Hepatocyte (in vitro differentiated cells): Measurements from ENCODE around the gene OSBPL10.

Experiments used
- EZH2 ChIP-seq: fragments of 200-600 bp; sonication (generic); IDR thresholded peaks from 2 replicates; pipeline ENCODE4 v1.6.1; 2016; ENCODE audit warnings: antibody characterized with exemption, mild to moderate bottlenecking, borderline replicate concordance
- TF ChIP-seq, protein P1 (sequence below): fragments of 200-600 bp; sonication (generic); IDR thresholded peaks from 2 replicates; pipeline ENCODE4 v1.5.1; 2016; ENCODE audit warnings: antibody characterized with exemption, mild to moderate bottlenecking; ENCODE audit not compliant: poor library complexity

DNA sequence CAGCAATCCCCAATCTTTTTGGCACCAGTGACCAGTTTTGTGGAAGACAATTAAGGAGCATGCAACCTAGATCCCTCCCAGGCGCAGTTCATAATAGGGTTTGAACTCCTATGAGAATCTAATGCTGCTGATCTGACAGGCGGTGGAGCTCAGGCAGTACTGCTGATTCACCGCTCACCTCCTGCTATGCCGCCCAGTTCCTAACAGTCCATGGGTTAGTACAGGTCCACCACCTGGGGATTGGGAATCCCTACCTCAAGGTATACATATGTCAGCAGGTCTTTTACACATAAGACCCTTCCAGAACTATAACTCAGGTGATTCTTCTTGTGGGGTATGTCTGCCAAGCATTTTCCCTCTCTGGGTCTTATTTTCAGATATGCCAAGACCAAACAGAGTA lies 182.2 kb downstream of the OSBPL10 start:
- TF ChIP-seq, protein P1, sequence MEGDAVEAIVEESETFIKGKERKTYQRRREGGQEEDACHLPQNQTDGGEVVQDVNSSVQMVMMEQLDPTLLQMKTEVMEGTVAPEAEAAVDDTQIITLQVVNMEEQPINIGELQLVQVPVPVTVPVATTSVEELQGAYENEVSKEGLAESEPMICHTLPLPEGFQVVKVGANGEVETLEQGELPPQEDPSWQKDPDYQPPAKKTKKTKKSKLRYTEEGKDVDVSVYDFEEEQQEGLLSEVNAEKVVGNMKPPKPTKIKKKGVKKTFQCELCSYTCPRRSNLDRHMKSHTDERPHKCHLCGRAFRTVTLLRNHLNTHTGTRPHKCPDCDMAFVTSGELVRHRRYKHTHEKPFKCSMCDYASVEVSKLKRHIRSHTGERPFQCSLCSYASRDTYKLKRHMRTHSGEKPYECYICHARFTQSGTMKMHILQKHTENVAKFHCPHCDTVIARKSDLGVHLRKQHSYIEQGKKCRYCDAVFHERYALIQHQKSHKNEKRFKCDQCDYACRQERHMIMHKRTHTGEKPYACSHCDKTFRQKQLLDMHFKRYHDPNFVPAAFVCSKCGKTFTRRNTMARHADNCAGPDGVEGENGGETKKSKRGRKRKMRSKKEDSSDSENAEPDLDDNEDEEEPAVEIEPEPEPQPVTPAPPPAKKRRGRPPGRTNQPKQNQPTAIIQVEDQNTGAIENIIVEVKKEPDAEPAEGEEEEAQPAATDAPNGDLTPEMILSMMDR = no peak
- no peak for TF ChIP-seq EZH2
